GM21515 (cell line): ENCODE measurements around the gene MIEN1.
"Not testable (repeated sequence)": the region's sequence is repeated elsewhere in the genome, so short reads cannot be mapped to it uniquely, and the experiment has no call there.

Experiments used
- ATAC-seq: cut with Tn5 transposase; IDR thresholded peaks from one replicate; pipeline ENCODE4 v1.9.1; 2021; ENCODE audit not compliant: unreplicated experiment

MIEN1 gene

GRCh38 chr17:39719563-39720355 lies 10.6 kb downstream of the MIEN1 start:
- no peak for ATAC-seq

DNA sequence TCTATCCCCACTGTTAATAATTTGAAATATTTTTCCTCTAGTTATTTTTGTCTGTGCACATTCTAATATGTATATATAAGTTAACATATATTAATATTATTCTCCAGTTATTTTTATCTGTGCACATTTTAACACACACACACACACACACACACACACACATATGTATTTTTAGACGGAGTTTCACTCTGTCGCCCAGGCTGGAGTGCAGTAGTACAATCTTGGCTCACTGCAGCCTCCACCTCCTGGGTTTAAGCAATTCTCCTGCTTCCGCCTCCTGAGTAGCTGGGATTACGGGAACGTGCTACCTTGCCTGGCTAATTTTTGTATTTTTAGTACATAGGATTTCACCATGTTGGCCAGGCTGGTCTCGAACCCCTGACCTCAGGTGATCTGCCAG lies 12.7 kb downstream of the MIEN1 start:
- ATAC-seq = no peak

DNA sequence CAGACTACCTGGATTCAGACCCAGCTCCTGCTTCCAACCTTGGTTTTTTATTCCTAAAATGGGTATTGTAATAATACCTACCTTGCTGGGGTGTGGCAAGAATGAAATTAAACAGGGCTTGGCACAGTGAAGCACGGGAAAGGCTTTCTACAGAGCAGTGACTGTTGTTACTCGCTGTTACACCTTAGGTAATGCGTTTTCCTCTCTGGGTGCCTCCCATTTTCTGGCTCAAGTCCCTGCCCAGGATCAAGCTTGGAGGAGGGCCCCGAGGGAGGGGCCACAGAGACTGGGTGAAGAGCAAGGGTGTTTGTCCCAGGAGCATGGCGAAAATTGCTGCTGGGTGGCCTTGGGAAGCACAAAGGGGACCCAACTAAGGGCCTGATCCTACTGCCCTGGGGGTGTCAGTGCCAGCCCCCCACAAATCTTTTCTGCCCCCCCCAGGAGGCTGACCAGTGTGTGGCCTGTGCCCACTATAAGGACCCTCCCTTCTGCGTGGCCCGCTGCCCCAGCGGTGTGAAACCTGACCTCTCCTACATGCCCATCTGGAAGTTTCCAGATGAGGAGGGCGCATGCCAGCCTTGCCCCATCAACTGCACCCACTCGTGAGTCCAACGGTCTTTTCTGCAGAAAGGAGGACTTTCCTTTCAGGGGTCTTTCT lies 13.3 kb downstream of the MIEN1 start:
- ATAC-seq = no peak

DNA sequence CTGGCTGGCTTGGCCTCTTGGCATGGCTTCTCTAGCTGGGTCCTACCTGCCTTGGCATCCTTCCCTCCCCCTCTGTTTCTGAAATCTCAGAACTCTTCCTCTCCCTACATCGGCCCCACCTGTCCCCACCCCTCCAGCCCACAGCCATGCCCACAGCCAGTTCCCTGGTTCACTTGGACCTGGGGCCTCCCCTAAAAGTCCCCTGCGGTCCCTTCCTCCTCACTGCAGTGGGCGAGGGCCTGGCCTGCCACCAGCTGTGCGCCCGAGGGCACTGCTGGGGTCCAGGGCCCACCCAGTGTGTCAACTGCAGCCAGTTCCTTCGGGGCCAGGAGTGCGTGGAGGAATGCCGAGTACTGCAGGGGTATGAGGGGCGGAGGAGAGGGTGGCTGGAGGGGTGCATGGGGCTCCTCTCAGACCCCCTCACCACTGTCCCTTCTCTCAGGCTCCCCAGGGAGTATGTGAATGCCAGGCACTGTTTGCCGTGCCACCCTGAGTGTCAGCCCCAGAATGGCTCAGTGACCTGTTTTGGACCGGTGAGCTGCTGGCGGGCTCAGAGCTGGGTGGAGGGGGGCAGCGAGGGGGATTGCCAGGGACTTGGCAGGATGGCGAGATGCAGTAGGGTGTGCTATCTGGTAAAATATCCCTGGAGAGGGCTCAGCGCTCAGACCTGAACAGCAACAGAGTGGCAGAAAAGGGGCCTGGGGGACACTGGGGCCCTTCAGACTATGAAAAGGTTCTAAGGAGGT lies 14.1 kb downstream of the MIEN1 start:
- no peak for ATAC-seq

DNA sequence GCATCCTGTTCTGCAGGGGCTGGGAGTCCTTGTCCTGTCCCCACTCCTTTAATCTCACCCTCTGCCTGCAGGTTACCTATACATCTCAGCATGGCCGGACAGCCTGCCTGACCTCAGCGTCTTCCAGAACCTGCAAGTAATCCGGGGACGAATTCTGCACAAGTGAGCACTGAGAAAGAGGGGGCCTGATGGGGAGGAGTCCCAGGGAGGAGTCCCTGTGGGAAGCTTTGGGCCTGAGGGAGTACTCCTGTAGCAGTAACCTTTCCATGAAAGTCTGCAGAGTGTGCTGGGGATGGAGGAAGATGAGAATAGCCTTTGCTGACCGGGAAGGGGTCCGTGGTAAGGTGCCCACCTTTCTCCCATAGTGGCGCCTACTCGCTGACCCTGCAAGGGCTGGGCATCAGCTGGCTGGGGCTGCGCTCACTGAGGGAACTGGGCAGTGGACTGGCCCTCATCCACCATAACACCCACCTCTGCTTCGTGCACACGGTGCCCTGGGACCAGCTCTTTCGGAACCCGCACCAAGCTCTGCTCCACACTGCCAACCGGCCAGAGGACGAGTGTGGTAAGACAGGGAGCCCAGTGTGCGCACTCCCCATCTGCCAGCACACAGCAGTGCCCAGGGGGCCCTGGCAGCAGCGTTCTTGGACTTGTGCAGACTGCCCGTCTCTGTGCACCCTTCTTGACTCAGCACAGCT lies 14.8 kb downstream of the MIEN1 start:
- no peak for ATAC-seq

GRCh38 chr17:39714234-39714633 lies 16.1 kb downstream of the MIEN1 start:
- no peak for ATAC-seq

DNA sequence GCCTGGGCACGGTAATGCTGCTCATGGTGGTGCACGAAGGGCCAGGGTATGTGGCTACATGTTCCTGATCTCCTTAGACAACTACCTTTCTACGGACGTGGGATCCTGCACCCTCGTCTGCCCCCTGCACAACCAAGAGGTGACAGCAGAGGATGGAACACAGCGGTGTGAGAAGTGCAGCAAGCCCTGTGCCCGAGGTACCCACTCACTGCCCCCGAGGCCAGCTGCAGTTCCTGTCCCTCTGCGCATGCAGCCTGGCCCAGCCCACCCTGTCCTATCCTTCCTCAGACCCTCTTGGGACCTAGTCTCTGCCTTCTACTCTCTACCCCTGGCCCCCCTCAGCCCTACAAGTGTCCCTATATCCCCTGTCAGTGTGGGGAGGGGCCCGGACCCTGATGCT lies 18.5 kb downstream of the MIEN1 start:
- ATAC-seq = no peak

DNA sequence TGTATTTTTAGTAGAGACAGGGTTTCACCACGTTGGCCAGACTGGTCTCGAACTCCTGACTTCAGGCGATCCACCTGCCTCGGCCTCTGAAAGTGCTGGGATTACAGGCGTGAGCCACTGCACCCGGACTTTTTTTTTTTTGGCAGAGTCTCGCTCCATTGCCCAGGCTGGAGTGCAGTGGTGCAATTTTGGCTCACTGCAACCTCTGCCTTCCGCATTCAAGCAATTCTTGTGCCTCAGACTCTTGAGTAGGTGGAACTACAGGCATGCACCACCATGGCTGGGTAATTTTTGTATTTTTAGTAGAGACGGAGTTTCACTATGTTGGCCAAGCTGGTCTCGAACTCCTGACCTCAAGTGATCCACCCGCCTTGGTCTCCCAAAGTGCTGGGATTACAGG lies 19.3 kb downstream of the MIEN1 start:
- not testable (repeated sequence) for ATAC-seq

DNA sequence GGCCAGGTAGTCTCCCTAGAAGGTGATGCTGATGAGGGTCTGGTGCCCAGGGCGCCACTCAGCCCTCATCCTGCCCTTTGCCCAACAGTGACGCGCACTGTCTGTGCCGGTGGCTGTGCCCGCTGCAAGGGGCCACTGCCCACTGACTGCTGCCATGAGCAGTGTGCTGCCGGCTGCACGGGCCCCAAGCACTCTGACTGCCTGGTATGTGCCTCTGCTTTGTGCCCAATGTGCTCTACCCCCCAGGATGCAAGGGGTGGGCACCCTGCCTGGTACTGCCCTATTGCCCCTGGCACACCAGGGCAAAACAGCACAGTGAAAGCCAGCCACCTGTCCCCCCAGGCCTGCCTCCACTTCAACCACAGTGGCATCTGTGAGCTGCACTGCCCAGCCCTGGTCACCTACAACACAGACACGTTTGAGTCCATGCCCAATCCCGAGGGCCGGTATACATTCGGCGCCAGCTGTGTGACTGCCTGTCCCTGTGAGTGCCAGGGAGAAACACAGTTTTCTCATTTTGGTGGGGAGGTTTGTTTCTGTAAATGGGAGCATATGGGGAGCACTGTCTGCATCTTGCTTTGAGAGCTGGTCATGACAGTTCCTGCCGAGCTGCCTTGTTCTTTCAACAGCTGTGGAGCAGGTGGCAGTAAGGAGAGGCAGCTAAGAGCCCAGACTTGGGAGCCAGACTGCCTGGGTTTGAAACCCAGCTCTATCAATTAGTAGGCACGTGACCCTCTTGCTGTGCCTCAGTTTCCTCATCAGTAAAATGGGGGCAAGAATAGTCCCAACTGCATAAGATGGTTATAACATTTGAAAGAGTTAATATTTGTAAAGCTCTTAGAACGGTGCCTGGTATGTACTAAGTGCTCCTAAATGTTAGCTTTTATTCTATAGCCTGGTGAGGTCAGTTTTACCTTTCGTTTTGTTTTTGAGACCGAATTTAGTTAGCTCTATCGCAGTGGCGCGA lies 20.1 kb downstream of the MIEN1 start:
- no peak for ATAC-seq

DNA sequence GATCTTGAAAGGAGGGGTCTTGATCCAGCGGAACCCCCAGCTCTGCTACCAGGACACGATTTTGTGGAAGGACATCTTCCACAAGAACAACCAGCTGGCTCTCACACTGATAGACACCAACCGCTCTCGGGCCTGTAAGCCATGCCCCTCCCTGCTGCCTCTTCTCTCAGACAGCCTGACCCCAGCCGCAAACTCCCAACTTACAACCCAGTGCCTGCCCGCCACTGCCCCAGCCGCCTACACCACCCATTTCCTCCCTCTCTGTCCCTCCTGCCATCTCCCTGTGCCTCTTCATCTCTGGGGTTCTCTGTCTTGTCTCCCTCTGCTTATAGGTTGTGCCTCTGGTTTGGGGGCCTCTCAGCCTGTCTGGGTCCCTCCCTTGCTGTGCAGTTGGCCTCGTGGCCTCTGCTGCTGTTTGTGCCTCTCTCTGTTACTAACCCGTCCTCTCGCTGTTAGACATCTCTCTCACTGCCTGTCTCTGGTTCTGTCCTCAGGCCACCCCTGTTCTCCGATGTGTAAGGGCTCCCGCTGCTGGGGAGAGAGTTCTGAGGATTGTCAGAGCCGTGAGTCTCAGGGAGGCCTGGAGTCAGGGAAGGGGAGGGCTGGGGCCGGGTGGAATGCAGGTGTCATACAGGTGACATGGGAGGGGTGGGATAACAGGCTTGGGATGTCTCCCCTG lies 20.9 kb downstream of the MIEN1 start:
- no peak for ATAC-seq

- no peak for ATAC-seq
Measured at GRCh38 chr17:39706921-39707337, 23.4 kb downstream of the MIEN1 start.

GRCh38 chr17:39706383-39706782 lies 23.9 kb downstream of the MIEN1 start:
- ATAC-seq = no peak

DNA sequence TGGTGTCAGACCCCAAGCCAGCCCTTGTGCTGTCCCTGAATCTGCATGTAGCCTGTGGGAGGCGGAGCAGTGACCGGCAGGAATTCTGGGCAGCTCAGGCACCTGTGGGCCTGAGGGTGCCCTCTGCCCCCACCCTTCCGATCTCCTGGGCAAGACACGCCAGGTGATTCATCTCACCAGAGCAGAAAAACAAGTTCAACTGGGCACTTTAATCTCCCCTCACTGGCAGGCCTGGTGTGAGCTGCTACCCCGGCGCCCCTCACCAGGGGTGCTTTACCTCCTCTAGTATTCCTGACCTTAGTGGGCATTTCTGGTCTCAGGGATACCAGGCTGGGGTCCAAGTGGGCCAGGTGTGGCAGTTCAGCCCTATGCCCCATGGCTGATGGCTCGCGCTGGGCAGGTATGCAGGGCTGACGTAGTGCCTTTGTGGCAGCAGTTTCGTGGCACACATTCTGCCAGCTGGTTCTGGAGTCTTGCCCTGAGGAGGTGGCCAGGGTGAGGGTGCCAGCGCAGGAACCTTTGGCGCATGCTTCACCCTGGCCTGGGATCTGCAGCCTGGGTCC lies 24.5 kb downstream of the MIEN1 start:
- no peak for ATAC-seq

DNA sequence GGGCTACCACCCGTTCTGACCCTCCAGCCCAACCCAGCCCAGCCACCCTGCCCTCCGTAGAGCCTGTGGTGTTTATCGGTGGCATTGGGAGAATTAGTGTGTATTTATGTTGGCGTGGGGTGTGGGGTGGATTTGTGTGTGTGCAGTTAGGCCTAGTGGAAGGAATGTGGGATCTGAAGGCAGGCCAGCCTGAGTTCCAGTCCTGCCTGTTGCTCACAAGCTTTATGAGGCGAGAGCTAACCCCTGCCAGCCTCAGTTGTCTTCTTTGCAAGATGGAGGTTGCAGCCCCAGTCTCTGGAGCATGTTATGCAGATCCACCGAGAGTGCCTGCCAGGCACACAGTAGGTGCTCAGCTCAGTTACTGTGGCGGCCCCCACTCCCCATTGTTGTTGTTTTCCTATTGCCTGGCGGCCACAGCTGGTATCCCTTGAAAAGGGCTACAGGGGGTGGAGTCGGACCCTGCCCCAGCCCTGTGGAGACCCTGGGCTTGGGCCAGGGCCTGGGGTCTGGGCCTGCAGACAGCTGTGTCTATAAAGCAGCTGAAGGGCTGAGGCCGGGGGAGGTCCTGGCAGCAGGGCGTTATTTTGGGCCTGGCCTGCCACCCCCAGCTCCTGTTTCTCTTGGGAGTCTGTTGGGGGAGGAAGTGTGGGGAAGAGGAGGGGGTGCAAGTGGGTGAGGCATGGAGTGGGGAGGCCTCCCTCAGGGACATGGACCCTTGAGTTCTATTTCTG lies 25.3 kb downstream of the MIEN1 start:
- no peak for ATAC-seq

- no peak for ATAC-seq
Measured at GRCh38 chr17:39703913-39704312, 26.4 kb downstream of the MIEN1 start.

DNA sequence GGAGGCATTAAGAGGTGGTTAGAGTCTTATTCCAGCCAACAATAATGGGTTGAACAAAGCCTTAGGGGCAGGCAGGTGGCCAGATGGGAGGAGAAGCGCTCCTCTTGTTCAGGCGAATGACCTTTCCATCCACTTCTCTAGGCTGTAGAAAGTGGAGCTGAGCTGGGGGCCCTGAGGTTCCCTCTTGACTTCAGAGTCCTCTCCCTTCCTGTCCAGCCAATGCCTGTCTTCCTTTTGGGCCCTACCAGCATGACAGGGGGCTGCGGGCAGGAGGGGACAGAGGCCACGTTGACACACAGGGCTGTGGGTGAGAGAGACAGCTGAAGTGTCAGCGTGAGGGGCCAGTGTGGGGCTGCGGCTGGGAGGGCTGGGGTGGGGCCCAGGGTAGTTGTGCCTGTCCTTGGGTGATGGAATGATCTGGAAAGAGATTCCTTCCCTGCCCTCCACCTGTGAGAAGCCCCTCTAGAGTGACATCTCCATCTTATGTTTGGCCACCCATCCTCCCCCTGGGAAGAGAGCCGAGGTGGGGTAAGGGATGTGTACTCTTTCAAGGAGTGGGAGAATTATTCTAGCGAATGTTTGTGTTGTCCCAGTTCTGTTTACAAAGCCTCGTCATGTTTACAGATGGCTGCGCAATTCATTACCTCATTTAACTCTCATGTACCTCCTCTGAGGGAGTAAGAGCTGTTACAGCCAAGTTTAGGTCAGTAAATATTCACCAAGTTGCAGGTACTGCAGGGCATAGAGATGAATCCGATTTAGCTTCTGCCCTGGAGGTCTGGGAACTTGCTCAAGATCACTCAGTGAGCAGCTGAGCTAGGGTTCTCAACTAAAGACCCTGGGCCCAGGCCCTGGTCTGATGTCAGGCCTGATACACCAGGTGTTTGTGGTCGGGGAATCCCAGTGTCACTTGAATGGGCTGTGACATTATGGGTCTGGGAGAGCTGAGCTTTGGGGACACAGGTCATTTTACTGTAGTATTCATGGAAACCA lies 27.1 kb downstream of the MIEN1 start:
- ATAC-seq = no peak

GRCh38 chr17:39701784-39702422 lies 28.4 kb downstream of the MIEN1 start:
- ATAC-seq = no peak
